Activated naive CD4-positive, alpha-beta T cell treated with anti-CD3 and anti-CD28 coated beads, Interleukin-2, amount 10 ng/mL, durations not matched to agents 7 days and 5 days (primary cell): ENCODE measurements around the gene PLAC8.
"Not testable (repeated sequence)": the region's sequence is repeated elsewhere in the genome, so short reads cannot be mapped to it uniquely, and the experiment has no call there.

Experiments used
- CTCF ChIA-PET: fragments of 350-600 bp; sonication (Branson Sonifier 250); formaldehyde crosslinking; loops from one replicate; lab custom pipeline; 2021; ENCODE audit warnings: antibody characterized with exemption; lab: Charles Lee
- DNase-seq: peaks from one replicate; pipeline ENCODE4 v3.0.0-alpha.2; 2020
- H3K27ac Mint-ChIP-seq: one replicate; pipeline ENCODE4 v1.8.0; 2021; ENCODE audit warnings: mild to moderate bottlenecking, moderate library complexity, mixed read lengths
- H3K27me3 Mint-ChIP-seq: one replicate; pipeline ENCODE4 v1.8.0; 2021; ENCODE audit warnings: mild to moderate bottlenecking, mixed read lengths
- H3K36me3 Mint-ChIP-seq: one replicate; pipeline ENCODE4 v1.8.0; 2021; ENCODE audit warnings: mixed read lengths
- H3K4me1 Mint-ChIP-seq: one replicate; pipeline ENCODE4 v1.8.0; 2021; ENCODE audit warnings: mixed read lengths
- H3K4me3 Mint-ChIP-seq: one replicate; pipeline ENCODE4 v1.8.0; 2021; ENCODE audit warnings: mild to moderate bottlenecking, moderate library complexity, mixed read lengths
- H3K9me3 Mint-ChIP-seq: one replicate; pipeline ENCODE4 v1.8.0; 2021; ENCODE audit warnings: mixed read lengths

PLAC8 gene

GRCh38 chr4:83074783-83075182 is 39.7 kb downstream of the PLAC8 start:
- not testable (repeated sequence) for DNase-seq, H3K9me3 Mint-ChIP-seq, H3K27ac Mint-ChIP-seq, H3K27me3 Mint-ChIP-seq, H3K4me3 Mint-ChIP-seq
- Mint-ChIP-seq H3K4me1 (peaks cover 18% of the 10 kb centered on the region), H3K36me3 (peaks cover 50% of the 10 kb centered on the region)
- CTCF ChIA-PET, result interaction anchor here (0.6 to 3.6 kb wide), 15 partner anchors 10 to 210 kb away, joined by 3 to 24 read pairs (median 5); partner anchors contain the start of gene COQ2

GRCh38 chr4:83074086-83074704 is 40.3 kb downstream of the PLAC8 start:
- CTCF ChIA-PET, result interaction anchor here (0.6 to 3.6 kb wide), 16 partner anchors 11 to 210 kb away, joined by 3 to 24 read pairs (median 4); partner anchors contain the start of gene COQ2
- Mint-ChIP-seq H3K36me3 (peaks cover 48% of the 10 kb centered on the region), H3K27me3 (no peaks in the 10 kb centered on the region), H3K4me1 (peaks cover 18% of the 10 kb centered on the region), H3K27ac (peak overlapping the region; percentile 74), H3K9me3 (no peaks in the 10 kb centered on the region), H3K4me3 (peak overlapping the region; percentile 45)
- peak; percentile 70 for DNase-seq

DNA sequence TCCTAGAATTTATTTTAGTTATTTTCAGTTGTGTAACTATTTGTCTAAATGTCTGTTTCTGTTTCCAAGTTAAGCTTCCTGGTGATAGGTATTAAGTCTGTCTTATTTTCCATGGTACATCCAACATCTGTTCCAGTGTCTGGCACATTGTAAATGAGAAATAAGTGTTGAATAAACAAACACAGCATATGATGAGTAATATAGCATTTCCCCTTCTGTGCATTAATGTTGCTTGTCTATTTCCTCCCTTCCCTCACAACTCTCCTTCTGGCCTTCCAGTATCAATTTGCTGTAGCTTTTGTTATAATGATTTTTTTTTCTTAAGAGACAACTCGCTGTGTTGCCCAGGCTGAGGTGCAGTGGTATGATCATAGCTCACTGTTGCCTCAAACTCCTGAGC is 43.4 kb downstream of the PLAC8 start:
- no peaks in the 10 kb centered on the region for H3K9me3 Mint-ChIP-seq
- H3K27ac Mint-ChIP-seq, result no peak overlapping the region
- no peak overlapping the region for H3K4me3 Mint-ChIP-seq
- peaks cover 49% of the 10 kb centered on the region for H3K36me3 Mint-ChIP-seq
- CTCF ChIA-PET, result interaction anchor here (0.6 to 2.2 kb wide), 14 partner anchors 10 to 213 kb away, joined by 3 to 15 read pairs (median 3); no protein-coding TSS in a partner anchor
- H3K27me3 Mint-ChIP-seq, result no peaks in the 10 kb centered on the region
- DNase-seq, result no peak
- peaks cover 13% of the 10 kb centered on the region for H3K4me1 Mint-ChIP-seq

DNA sequence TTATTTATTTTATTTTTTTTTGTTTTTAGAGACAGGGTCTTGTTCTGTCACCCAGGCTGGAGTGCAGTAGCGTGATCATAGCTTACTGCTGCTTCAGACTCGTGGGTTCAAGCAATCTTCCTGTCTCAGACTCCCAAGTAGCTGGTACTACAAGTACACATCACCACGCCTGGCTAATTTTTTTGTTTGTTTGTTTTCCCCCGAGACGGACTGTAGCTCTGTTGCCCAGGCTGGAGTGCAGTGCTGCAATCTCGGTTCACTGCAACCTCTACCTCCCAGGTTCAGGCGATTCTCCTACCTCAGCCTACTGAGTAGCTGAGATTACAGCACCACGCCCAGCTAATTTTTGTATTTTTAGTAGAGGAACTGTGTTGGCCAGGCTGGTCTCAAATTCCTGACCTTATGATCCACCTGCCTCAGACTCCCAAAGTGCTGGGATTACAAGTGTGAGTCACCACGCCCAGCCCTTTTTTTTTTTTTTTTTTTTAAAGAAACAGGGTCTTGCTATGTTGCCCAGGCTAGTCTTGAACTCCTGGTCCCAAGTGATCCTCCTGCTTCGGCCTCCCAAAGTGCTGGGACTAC is 47.4 kb downstream of the PLAC8 start:
- H3K27ac Mint-ChIP-seq, result no peak overlapping the region
- CTCF ChIA-PET, result interaction anchor here (1.1 kb wide), 1 partner anchor 15 kb away, joined by 3 read pairs; no protein-coding TSS in a partner anchor
- H3K27me3 Mint-ChIP-seq, result no peaks in the 10 kb centered on the region
- no peaks in the 10 kb centered on the region for H3K9me3 Mint-ChIP-seq
- no peaks in the 10 kb centered on the region for H3K4me1 Mint-ChIP-seq
- H3K4me3 Mint-ChIP-seq, result no peak overlapping the region
- peaks cover 45% of the 10 kb centered on the region for H3K36me3 Mint-ChIP-seq
- no peak for DNase-seq

- no peaks in the 10 kb centered on the region for H3K9me3 Mint-ChIP-seq
- H3K27me3 Mint-ChIP-seq, result no peaks in the 10 kb centered on the region
- H3K4me3 Mint-ChIP-seq, result no peak overlapping the region
- CTCF ChIA-PET, result interaction anchor here (1.2 kb wide), 1 partner anchor 10 kb away, joined by 5 read pairs; no protein-coding TSS in a partner anchor
- H3K36me3 Mint-ChIP-seq, result peaks cover 37% of the 10 kb centered on the region
- peak overlapping the region; percentile 60 for H3K27ac Mint-ChIP-seq
- no peak for DNase-seq
- H3K4me1 Mint-ChIP-seq, result no peaks in the 10 kb centered on the region
Observed at GRCh38 chr4:83065266-83065665, 49.3 kb downstream of the PLAC8 start.

GRCh38 chr4:83062739-83063138 is 51.8 kb downstream of the PLAC8 start:
- Mint-ChIP-seq H3K27me3 (no peaks in the 10 kb centered on the region), H3K4me1 (no peaks in the 10 kb centered on the region), H3K9me3 (no peaks in the 10 kb centered on the region), H3K4me3 (no peak overlapping the region), H3K36me3 (peaks cover 29% of the 10 kb centered on the region), H3K27ac (no peak overlapping the region)
- CTCF ChIA-PET, result interaction anchor here (0.6 to 1.7 kb wide), 2 partner anchors 218 to 369 kb away, joined by 3 to 5 read pairs; no protein-coding TSS in a partner anchor
- DNase-seq, result no peak

GRCh38 chr4:83054928-83055327 is 59.6 kb downstream of the PLAC8 start:
- peaks cover 27% of the 10 kb centered on the region for H3K36me3 Mint-ChIP-seq
- DNase-seq, result peak; percentile 37
- H3K27me3 Mint-ChIP-seq, result no peaks in the 10 kb centered on the region
- H3K27ac Mint-ChIP-seq, result no peak overlapping the region
- no peaks in the 10 kb centered on the region for H3K9me3 Mint-ChIP-seq
- H3K4me1 Mint-ChIP-seq, result peaks cover 2% of the 10 kb centered on the region
- no peak overlapping the region for H3K4me3 Mint-ChIP-seq
- CTCF ChIA-PET, result interaction anchor here (0.9 to 3.5 kb wide), 7 partner anchors 11 to 228 kb away, joined by 3 to 21 read pairs (median 4); no protein-coding TSS in a partner anchor

DNA sequence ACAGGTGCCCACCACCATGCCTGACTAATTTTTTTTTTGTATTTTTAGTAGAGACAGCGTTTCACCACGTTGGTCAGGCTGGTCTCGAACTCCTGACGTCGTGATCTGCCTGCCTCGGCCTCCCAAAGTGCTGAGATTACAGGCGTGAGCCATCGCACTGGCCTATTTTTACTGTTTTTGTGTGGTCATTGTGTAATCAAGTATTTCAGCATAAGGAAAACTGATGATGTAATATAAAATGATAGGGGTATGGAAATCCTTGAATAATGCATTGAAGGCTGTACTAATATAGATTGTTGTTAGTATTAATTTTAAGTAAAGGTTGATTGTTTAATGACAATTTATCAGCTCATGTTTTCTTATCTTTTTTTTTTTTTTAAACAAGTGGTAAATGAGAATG is 65.7 kb downstream of the PLAC8 start:
- H3K27me3 Mint-ChIP-seq, H3K9me3 Mint-ChIP-seq, DNase-seq, H3K27ac Mint-ChIP-seq, H3K4me1 Mint-ChIP-seq, H3K4me3 Mint-ChIP-seq: not testable (repeated sequence)
- peaks cover 21% of the 10 kb centered on the region for H3K36me3 Mint-ChIP-seq
- CTCF ChIA-PET, result interaction anchor here (1.1 kb wide), 1 partner anchor 13 kb away, joined by 3 read pairs; the partner anchor contains the start of gene COPS4

- Mint-ChIP-seq H3K36me3 (peaks cover 19% of the 10 kb centered on the region), H3K27ac (no peak overlapping the region), H3K4me3 (no peak overlapping the region), H3K9me3 (no peaks in the 10 kb centered on the region), H3K4me1 (peaks cover 9% of the 10 kb centered on the region), H3K27me3 (no peaks in the 10 kb centered on the region)
- DNase-seq, result no peak
- CTCF ChIA-PET, result no interaction called here
Observed at GRCh38 chr4:83046693-83047473, 67.6 kb downstream of the PLAC8 start.

- no peak for DNase-seq
- Mint-ChIP-seq H3K4me1 (peaks cover 9% of the 10 kb centered on the region), H3K9me3 (no peaks in the 10 kb centered on the region), H3K4me3 (no peak overlapping the region), H3K27me3 (no peaks in the 10 kb centered on the region), H3K27ac (no peak overlapping the region), H3K36me3 (peaks cover 4% of the 10 kb centered on the region)
- CTCF ChIA-PET, result no interaction called here
Observed at GRCh38 chr4:83043801-83044407, 70.6 kb downstream of the PLAC8 start.

- DNase-seq, H3K27ac Mint-ChIP-seq, CTCF ChIA-PET, H3K9me3 Mint-ChIP-seq, H3K36me3 Mint-ChIP-seq, H3K27me3 Mint-ChIP-seq, H3K4me3 Mint-ChIP-seq, H3K4me1 Mint-ChIP-seq: not testable (repeated sequence)
Observed at GRCh38 chr4:83043157-83043556, 71.4 kb downstream of the PLAC8 start.

GRCh38 chr4:83040269-83040668 is 74.3 kb downstream of the PLAC8 start:
- Mint-ChIP-seq H3K27me3 (no peaks in the 10 kb centered on the region), H3K4me3 (no peak overlapping the region), H3K9me3 (no peaks in the 10 kb centered on the region), H3K27ac (no peak overlapping the region), H3K36me3 (peaks cover 3% of the 10 kb centered on the region), H3K4me1 (peaks cover 26% of the 10 kb centered on the region)
- DNase-seq, result no peak
- CTCF ChIA-PET, result interaction anchor here (0.9 to 1.2 kb wide), 2 partner anchors 29 to 220 kb away, joined by 3 read pairs; no protein-coding TSS in a partner anchor
